ENCODE results near the gene AK3.

The AK3 gene

DNA sequence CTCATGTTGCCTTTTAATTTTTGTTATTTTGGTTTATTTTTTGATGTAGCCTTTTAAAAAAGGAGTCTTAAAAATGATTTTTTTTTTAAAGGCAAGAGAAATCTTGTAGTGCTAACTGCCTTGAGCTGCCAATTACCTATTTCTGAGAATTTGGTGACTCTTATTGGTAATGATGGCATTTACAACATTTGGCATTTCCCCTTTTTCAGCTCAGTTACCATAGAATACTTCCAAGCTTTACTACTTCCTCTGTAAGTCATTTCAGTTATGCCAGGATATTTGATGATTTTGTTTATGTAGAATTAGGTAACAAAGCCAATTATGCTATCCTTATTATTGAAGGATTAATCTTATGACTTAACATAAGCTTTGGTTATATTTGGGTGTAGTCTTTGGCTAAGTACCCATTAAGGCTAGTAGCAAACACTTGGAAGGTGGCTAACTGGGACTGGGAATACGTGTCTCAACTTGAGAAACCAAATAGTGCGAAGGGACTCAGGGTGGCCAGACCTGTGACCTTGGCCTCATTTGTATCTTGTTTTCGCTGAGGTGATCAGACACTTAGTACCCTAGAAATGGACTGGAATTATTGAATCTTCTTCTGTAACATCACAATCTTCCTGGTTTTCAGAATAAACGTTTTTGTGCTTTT, 33.9 kb downstream of the AK3 start:
- Histone ChIP-seq H3K4ac (ENCODE audit: low read length) (no peak overlapping the region), H3K27me3 (ENCODE audit: control insufficient read depth in 3 of 3, insufficient read depth in 3 of 3, low read depth in 1 of 3, low read length in 3 of 3) (no peaks in the 10 kb centered on the region), H2BK15ac (ENCODE audit: low read length) (no peak overlapping the region), H4K8ac (ENCODE audit: low read depth, low read length) (no peak overlapping the region), H2AK5ac (ENCODE audit: low read depth, low read length) (no peak overlapping the region), H2BK120ac (ENCODE audit: low read depth, low read length) (no peak overlapping the region), H3K36me3 (replicated peaks in 1 of 2; ENCODE audit: control insufficient read depth in 2 of 2, insufficient read depth in 2 of 2, low read length in 2 of 2) (peaks cover 0 to 94% of the 10 kb centered on the region in 2 donors), H3K9me3 (replicated peaks in 1 of 2; ENCODE audit: control insufficient read depth in 2 of 2, insufficient read depth in 1 of 2, low read depth in 1 of 2, low read length in 2 of 2) (no peaks in the 10 kb centered on the region), H3K18ac (ENCODE audit: low read length) (no peak overlapping the region), H2AFZ (ENCODE audit: low read length) (no peak overlapping the region), H3K4me1 (ENCODE audit: control insufficient read depth in 2 of 2, insufficient read depth in 1 of 2, low read depth in 1 of 2, low read length in 2 of 2) (no peaks in the 10 kb centered on the region), H4K91ac (ENCODE audit: low read depth, low read length, poor library complexity) (no peak overlapping the region), H3K9ac (ENCODE audit: low read depth, low read length, poor library complexity) (no peak overlapping the region), H3K4me2 (ENCODE audit: insufficient read depth, low read length, poor library complexity, severe bottlenecking) (no peak overlapping the region), H2BK5ac (ENCODE audit: low read length) (no peak overlapping the region), H3K23ac (ENCODE audit: low read depth, low read length, poor library complexity) (no peak overlapping the region), H2BK12ac (ENCODE audit: low read length) (no peak overlapping the region), H3K4me3 (ENCODE audit: low read length in 2 of 2) (no peak overlapping the region), H3K79me1 (ENCODE audit: low read depth, low read length) (no peaks in the 10 kb centered on the region), H3K14ac (ENCODE audit: low read length) (no peak overlapping the region), H3K27ac (replicated peaks; ENCODE audit: low read length) (no peak overlapping the region)
- no peak for DNase-seq (ENCODE audit: low spot score)
- no CpG with 5 or more reads among the region's 4 CpGs for WGBS, 2 donors (ENCODE audit: extremely low coverage in 2 of 2, insufficient read length in 2 of 2, insufficient replicate concordance in 1 of 2)

DNA sequence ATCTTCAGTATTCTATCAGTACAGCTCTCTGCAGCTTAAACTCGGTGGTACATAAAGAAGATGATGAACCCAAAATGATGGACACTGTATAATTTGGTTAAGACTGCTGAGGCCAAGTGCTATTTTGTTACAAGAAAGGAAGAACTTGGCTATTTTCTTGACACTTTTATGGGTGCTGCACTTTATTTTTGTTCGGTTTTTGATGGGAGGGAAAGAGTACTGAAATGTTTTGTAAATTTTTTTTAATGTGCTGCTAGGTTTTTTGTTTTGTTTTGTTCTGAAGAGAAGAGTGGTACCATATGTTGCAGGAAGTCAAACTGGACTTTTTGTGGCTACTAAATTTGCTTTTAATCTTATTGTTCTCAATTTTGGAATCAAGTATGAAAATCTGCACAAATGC, 35.0 kb downstream of the AK3 start:
- no peak overlapping the region for H2BK5ac ChIP-seq (ENCODE audit: low read length)
- H3K4ac ChIP-seq (ENCODE audit: low read length) = no peak overlapping the region
- H3K36me3 ChIP-seq (replicated peaks in 1 of 2; ENCODE audit: control insufficient read depth in 2 of 2, insufficient read depth in 2 of 2, low read length in 2 of 2) = peaks cover 0 to 94% of the 10 kb centered on the region in 2 donors
- H3K27me3 ChIP-seq (ENCODE audit: control insufficient read depth in 3 of 3, insufficient read depth in 3 of 3, low read depth in 1 of 3, low read length in 3 of 3) = no peaks in the 10 kb centered on the region
- H3K14ac ChIP-seq (ENCODE audit: low read length) = no peak overlapping the region
- no peak overlapping the region for H2BK120ac ChIP-seq (ENCODE audit: low read depth, low read length)
- H3K9ac ChIP-seq (ENCODE audit: low read depth, low read length, poor library complexity) = no peak overlapping the region
- H2BK15ac ChIP-seq (ENCODE audit: low read length) = no peak overlapping the region
- no CpG with 5 or more reads among the region's 2 CpGs for WGBS, 2 donors (ENCODE audit: extremely low coverage in 2 of 2, insufficient read length in 2 of 2, insufficient replicate concordance in 1 of 2)
- no peak overlapping the region for H3K18ac ChIP-seq (ENCODE audit: low read length)
- no peak overlapping the region for H3K4me3 ChIP-seq (ENCODE audit: low read length in 2 of 2)
- H3K4me1 ChIP-seq (ENCODE audit: control insufficient read depth in 2 of 2, insufficient read depth in 1 of 2, low read depth in 1 of 2, low read length in 2 of 2) = no peaks in the 10 kb centered on the region
- H2BK12ac ChIP-seq (ENCODE audit: low read length) = no peak overlapping the region
- H4K8ac ChIP-seq (ENCODE audit: low read depth, low read length) = no peak overlapping the region
- no peak overlapping the region for H3K4me2 ChIP-seq (ENCODE audit: insufficient read depth, low read length, poor library complexity, severe bottlenecking)
- H3K27ac ChIP-seq (replicated peaks; ENCODE audit: low read length) = no peak overlapping the region
- no peak overlapping the region for H2AK5ac ChIP-seq (ENCODE audit: low read depth, low read length)
- H3K9me3 ChIP-seq (replicated peaks in 1 of 2; ENCODE audit: control insufficient read depth in 2 of 2, insufficient read depth in 1 of 2, low read depth in 1 of 2, low read length in 2 of 2) = no peaks in the 10 kb centered on the region
- H3K79me1 ChIP-seq (ENCODE audit: low read depth, low read length) = no peaks in the 10 kb centered on the region
- no peak for DNase-seq (ENCODE audit: low spot score)
- H3K23ac ChIP-seq (ENCODE audit: low read depth, low read length, poor library complexity) = no peak overlapping the region
- no peak overlapping the region for H4K91ac ChIP-seq (ENCODE audit: low read depth, low read length, poor library complexity)
- no peak overlapping the region for H2AFZ ChIP-seq (ENCODE audit: low read length)

DNA sequence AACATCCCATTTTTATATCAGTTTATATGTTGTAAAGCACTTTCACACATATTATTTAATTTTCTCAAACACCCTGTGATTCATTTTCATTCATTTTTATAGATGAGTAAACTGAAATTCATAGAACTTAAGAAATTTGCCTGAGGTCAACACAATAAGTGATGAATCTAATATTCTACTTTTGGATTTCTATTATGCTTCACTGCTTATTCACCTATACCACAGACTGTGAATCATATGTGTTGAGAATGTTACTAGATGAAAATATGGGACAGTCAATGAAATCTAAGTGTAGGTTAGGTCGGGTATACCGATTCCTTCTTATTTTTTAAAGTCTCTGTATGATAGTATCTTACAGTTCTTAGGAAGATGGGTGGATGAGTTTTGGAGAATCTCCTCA, 36.9 kb downstream of the AK3 start:
- no peaks in the 10 kb centered on the region for H3K79me1 ChIP-seq (ENCODE audit: low read depth, low read length)
- no peak overlapping the region for H3K27ac ChIP-seq (replicated peaks; ENCODE audit: low read length)
- H2BK120ac ChIP-seq (ENCODE audit: low read depth, low read length) = no peak overlapping the region
- peaks cover 0 to 96% of the 10 kb centered on the region in 2 donors for H3K36me3 ChIP-seq (replicated peaks in 1 of 2; ENCODE audit: control insufficient read depth in 2 of 2, insufficient read depth in 2 of 2, low read length in 2 of 2)
- no peak overlapping the region for H2AK5ac ChIP-seq (ENCODE audit: low read depth, low read length)
- no peaks in the 10 kb centered on the region for H3K9me3 ChIP-seq (replicated peaks in 1 of 2; ENCODE audit: control insufficient read depth in 2 of 2, insufficient read depth in 1 of 2, low read depth in 1 of 2, low read length in 2 of 2)
- no CpG with 5 or more reads among the region's 2 CpGs for WGBS, 2 donors (ENCODE audit: extremely low coverage in 2 of 2, insufficient read length in 2 of 2, insufficient replicate concordance in 1 of 2)
- no peak overlapping the region for H4K91ac ChIP-seq (ENCODE audit: low read depth, low read length, poor library complexity)
- H3K4ac ChIP-seq (ENCODE audit: low read length) = no peak overlapping the region
- H3K4me2 ChIP-seq (ENCODE audit: insufficient read depth, low read length, poor library complexity, severe bottlenecking) = no peak overlapping the region
- H2BK12ac ChIP-seq (ENCODE audit: low read length) = no peak overlapping the region
- no peak overlapping the region for H3K23ac ChIP-seq (ENCODE audit: low read depth, low read length, poor library complexity)
- no peak overlapping the region for H3K4me3 ChIP-seq (ENCODE audit: low read length in 2 of 2)
- no peak overlapping the region for H3K9ac ChIP-seq (ENCODE audit: low read depth, low read length, poor library complexity)
- no peaks in the 10 kb centered on the region for H3K4me1 ChIP-seq (ENCODE audit: control insufficient read depth in 2 of 2, insufficient read depth in 1 of 2, low read depth in 1 of 2, low read length in 2 of 2)
- DNase-seq (ENCODE audit: low spot score) = no peak
- H3K27me3 ChIP-seq (ENCODE audit: control insufficient read depth in 3 of 3, insufficient read depth in 3 of 3, low read depth in 1 of 3, low read length in 3 of 3) = no peaks in the 10 kb centered on the region
- no peak overlapping the region for H2AFZ ChIP-seq (ENCODE audit: low read length)
- H3K18ac ChIP-seq (ENCODE audit: low read length) = no peak overlapping the region
- no peak overlapping the region for H2BK5ac ChIP-seq (ENCODE audit: low read length)
- no peak overlapping the region for H4K8ac ChIP-seq (ENCODE audit: low read depth, low read length)
- H2BK15ac ChIP-seq (ENCODE audit: low read length) = no peak overlapping the region
- H3K14ac ChIP-seq (ENCODE audit: low read length) = no peak overlapping the region

DNA sequence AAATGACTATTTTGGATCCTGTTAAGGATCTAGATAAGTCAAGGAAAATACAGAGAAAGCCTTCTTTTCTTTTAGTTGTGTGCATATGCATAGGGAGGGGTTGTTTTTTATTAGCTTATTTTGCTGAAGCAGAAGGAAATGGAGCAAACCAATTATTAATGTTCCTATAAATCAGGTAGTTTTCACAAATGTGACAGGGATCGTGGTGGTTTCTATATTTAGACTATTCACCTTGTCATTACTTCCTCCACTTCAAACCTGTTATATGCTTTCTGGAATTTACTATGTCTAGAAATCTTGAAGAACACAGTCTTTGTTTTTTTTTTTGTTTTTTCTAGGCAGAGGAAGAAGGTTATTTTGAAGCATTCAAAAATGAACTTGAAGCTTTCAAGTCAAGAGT, 39.5 kb downstream of the AK3 start:
- Histone ChIP-seq H3K27ac (replicated peaks; ENCODE audit: low read length) (no peak overlapping the region), H3K36me3 (replicated peaks in 1 of 2; ENCODE audit: control insufficient read depth in 2 of 2, insufficient read depth in 2 of 2, low read length in 2 of 2) (peaks cover 0 to 96% of the 10 kb centered on the region in 2 donors), H3K4me2 (ENCODE audit: insufficient read depth, low read length, poor library complexity, severe bottlenecking) (no peak overlapping the region), H4K91ac (ENCODE audit: low read depth, low read length, poor library complexity) (no peak overlapping the region), H3K9me3 (replicated peaks in 1 of 2; ENCODE audit: control insufficient read depth in 2 of 2, insufficient read depth in 1 of 2, low read depth in 1 of 2, low read length in 2 of 2) (no peaks in the 10 kb centered on the region), H2BK5ac (ENCODE audit: low read length) (no peak overlapping the region), H3K9ac (ENCODE audit: low read depth, low read length, poor library complexity) (no peak overlapping the region), H3K4me1 (ENCODE audit: control insufficient read depth in 2 of 2, insufficient read depth in 1 of 2, low read depth in 1 of 2, low read length in 2 of 2) (no peaks in the 10 kb centered on the region), H3K18ac (ENCODE audit: low read length) (no peak overlapping the region), H4K8ac (ENCODE audit: low read depth, low read length) (no peak overlapping the region), H3K23ac (ENCODE audit: low read depth, low read length, poor library complexity) (no peak overlapping the region), H2BK15ac (ENCODE audit: low read length) (no peak overlapping the region), H3K14ac (ENCODE audit: low read length) (no peak overlapping the region), H3K27me3 (ENCODE audit: control insufficient read depth in 3 of 3, insufficient read depth in 3 of 3, low read depth in 1 of 3, low read length in 3 of 3) (no peaks in the 10 kb centered on the region), H3K4me3 (ENCODE audit: low read length in 2 of 2) (no peak overlapping the region), H3K79me1 (ENCODE audit: low read depth, low read length) (no peaks in the 10 kb centered on the region), H2BK120ac (ENCODE audit: low read depth, low read length) (no peak overlapping the region), H2AFZ (ENCODE audit: low read length) (no peak overlapping the region), H2AK5ac (ENCODE audit: low read depth, low read length) (no peak overlapping the region), H3K4ac (ENCODE audit: low read length) (no peak overlapping the region), H2BK12ac (ENCODE audit: low read length) (no peak overlapping the region)
- DNase-seq (ENCODE audit: low spot score) = no peak
- no CpG with 5 or more reads among the region's 1 CpG for WGBS, 2 donors (ENCODE audit: extremely low coverage in 2 of 2, insufficient read length in 2 of 2, insufficient replicate concordance in 1 of 2)

All from neuronal stem cell (in vitro differentiated cells).